ENCODE measurements around the gene PLCXD1.
"Not testable (repeated sequence)": the region's sequence is repeated elsewhere in the genome, so short reads cannot be mapped to it uniquely, and the experiment has no call there.

PLCXD1 gene

GRCh38 chrX:258291-259040 is 22.7 kb upstream of the PLCXD1 start:
- Mint-ChIP-seq H3K27me3 (no peaks in the 10 kb centered on the region), H3K36me3 (peaks cover 7% of the 10 kb centered on the region), H3K4me3 (no peak overlapping the region), H3K4me1 (no peaks in the 10 kb centered on the region), H3K27ac (no peak overlapping the region), H3K9me3 (no peaks in the 10 kb centered on the region)
- ATAC-seq: no peak

GRCh38 chrX:259692-260355 is 21.4 kb upstream of the PLCXD1 start:
- no peaks in the 10 kb centered on the region for H3K4me1 Mint-ChIP-seq
- no peaks in the 10 kb centered on the region for H3K36me3 Mint-ChIP-seq
- H3K4me3 Mint-ChIP-seq: no peak overlapping the region
- H3K9me3 Mint-ChIP-seq: no peaks in the 10 kb centered on the region
- H3K27ac Mint-ChIP-seq: no peak overlapping the region
- H3K27me3 Mint-ChIP-seq: no peaks in the 10 kb centered on the region
- ATAC-seq: no peak

GRCh38 chrX:261167-261918 is 19.8 kb upstream of the PLCXD1 start:
- no peak for ATAC-seq

GRCh38 chrX:261919-262352 is 19.2 kb upstream of the PLCXD1 start:
- H3K36me3 Mint-ChIP-seq: no peaks in the 10 kb centered on the region
- H3K27me3 Mint-ChIP-seq: no peaks in the 10 kb centered on the region
- no peaks in the 10 kb centered on the region for H3K9me3 Mint-ChIP-seq
- H3K4me1 Mint-ChIP-seq: no peaks in the 10 kb centered on the region
- H3K4me3 Mint-ChIP-seq: no peak overlapping the region
- ATAC-seq: no peak
- no peak overlapping the region for H3K27ac Mint-ChIP-seq

More at GRCh38 chrX:261167-261918, 19.8 kb upstream of the PLCXD1 start:
- no peaks in the 10 kb centered on the region for H3K4me1 Mint-ChIP-seq
- H3K4me3 Mint-ChIP-seq: no peak overlapping the region
- no peak overlapping the region for H3K27ac Mint-ChIP-seq
- no peaks in the 10 kb centered on the region for H3K9me3 Mint-ChIP-seq
- H3K36me3 Mint-ChIP-seq: no peaks in the 10 kb centered on the region
- H3K27me3 Mint-ChIP-seq: no peaks in the 10 kb centered on the region

GRCh38 chrX:262381-262909 is 18.7 kb upstream of the PLCXD1 start:
- Mint-ChIP-seq H3K27me3 (no peaks in the 10 kb centered on the region), H3K4me3 (no peak overlapping the region), H3K36me3 (no peaks in the 10 kb centered on the region), H3K27ac (no peak overlapping the region), H3K9me3 (no peaks in the 10 kb centered on the region), H3K4me1 (no peaks in the 10 kb centered on the region)
- ATAC-seq: no peak

GRCh38 chrX:264006-264405 is 17.2 kb upstream of the PLCXD1 start:
- H3K36me3 Mint-ChIP-seq, H3K27ac Mint-ChIP-seq, ATAC-seq, H3K4me1 Mint-ChIP-seq, H3K4me3 Mint-ChIP-seq, H3K9me3 Mint-ChIP-seq, H3K27me3 Mint-ChIP-seq: not testable (repeated sequence)

GRCh38 chrX:264634-265455 is 16.3 kb upstream of the PLCXD1 start:
- H3K36me3 Mint-ChIP-seq: no peaks in the 10 kb centered on the region
- ATAC-seq: no peak
- H3K4me3 Mint-ChIP-seq: no peak overlapping the region
- no peak overlapping the region for H3K27ac Mint-ChIP-seq
- no peaks in the 10 kb centered on the region for H3K4me1 Mint-ChIP-seq
- H3K27me3 Mint-ChIP-seq: no peaks in the 10 kb centered on the region
- H3K9me3 Mint-ChIP-seq: no peaks in the 10 kb centered on the region

- ATAC-seq: no peak
Observed at GRCh38 chrX:265502-265901, 15.7 kb upstream of the PLCXD1 start.

GRCh38 chrX:267771-268261 is 13.4 kb upstream of the PLCXD1 start:
- no peaks in the 10 kb centered on the region for H3K4me1 Mint-ChIP-seq
- no peaks in the 10 kb centered on the region for H3K27me3 Mint-ChIP-seq
- H3K4me3 Mint-ChIP-seq: no peak overlapping the region
- no peaks in the 10 kb centered on the region for H3K36me3 Mint-ChIP-seq
- ATAC-seq: no peak
- no peak overlapping the region for H3K27ac Mint-ChIP-seq
- no peaks in the 10 kb centered on the region for H3K9me3 Mint-ChIP-seq

More at GRCh38 chrX:265502-265901, 15.7 kb upstream of the PLCXD1 start:
- Mint-ChIP-seq H3K4me1 (no peaks in the 10 kb centered on the region), H3K27me3 (no peaks in the 10 kb centered on the region), H3K4me3 (no peak overlapping the region), H3K9me3 (no peaks in the 10 kb centered on the region), H3K36me3 (no peaks in the 10 kb centered on the region), H3K27ac (no peak overlapping the region)

- H3K4me3 Mint-ChIP-seq: no peak overlapping the region
- no peaks in the 10 kb centered on the region for H3K9me3 Mint-ChIP-seq
- ATAC-seq: no peak
- H3K4me1 Mint-ChIP-seq: peaks cover 7% of the 10 kb centered on the region
- H3K27me3 Mint-ChIP-seq: peaks cover 11% of the 10 kb centered on the region
- no peak overlapping the region for H3K27ac Mint-ChIP-seq
- no peaks in the 10 kb centered on the region for H3K36me3 Mint-ChIP-seq
Observed at GRCh38 chrX:270848-271367, 10.3 kb upstream of the PLCXD1 start.

- Mint-ChIP-seq H3K4me1 (peaks cover 37% of the 10 kb centered on the region), H3K27me3 (peaks cover 22% of the 10 kb centered on the region), H3K27ac (no peak overlapping the region), H3K36me3 (no peaks in the 10 kb centered on the region), H3K4me3 (peak overlapping the region; percentile 58), H3K9me3 (no peaks in the 10 kb centered on the region)
- no peak for ATAC-seq
Observed at GRCh38 chrX:274904-275475, 6.2 kb upstream of the PLCXD1 start.

GRCh38 chrX:275476-275966 is 5.7 kb upstream of the PLCXD1 start:
- Mint-ChIP-seq H3K4me3 (peak overlapping the region; percentile 58), H3K4me1 (peaks cover 37% of the 10 kb centered on the region), H3K9me3 (no peaks in the 10 kb centered on the region), H3K27me3 (peaks cover 22% of the 10 kb centered on the region), H3K36me3 (no peaks in the 10 kb centered on the region), H3K27ac (peak overlapping the region; percentile 72)
- ATAC-seq: peak; percentile 49

- ATAC-seq: peak; percentile 75
- H3K9me3 Mint-ChIP-seq: no peaks in the 10 kb centered on the region
- H3K27me3 Mint-ChIP-seq: peaks cover 22% of the 10 kb centered on the region
- peak overlapping the region; percentile 75 for H3K4me3 Mint-ChIP-seq
- peak overlapping the region; percentile 72 for H3K27ac Mint-ChIP-seq
- peaks cover 37% of the 10 kb centered on the region for H3K4me1 Mint-ChIP-seq
- H3K36me3 Mint-ChIP-seq: no peaks in the 10 kb centered on the region
Observed at GRCh38 chrX:275967-276580, 5.1 kb upstream of the PLCXD1 start.
